ENCODE results near the gene TAF10. TPM values are rescaled to one million over a fixed set of nuclear protein-coding genes. Genes with fewer than 3 reads are reported as not detected.
A peak's percentile ranks its signal among the peaks of the same experiment; 100 is the strongest.

TAF10 gene
- total and polyA plus RNA-seq, 2 of the 13 experiments (the other 11 are each of a cell fraction or from before 2014, with no cell fraction given): 71.3 to 134 TPM

DNA sequence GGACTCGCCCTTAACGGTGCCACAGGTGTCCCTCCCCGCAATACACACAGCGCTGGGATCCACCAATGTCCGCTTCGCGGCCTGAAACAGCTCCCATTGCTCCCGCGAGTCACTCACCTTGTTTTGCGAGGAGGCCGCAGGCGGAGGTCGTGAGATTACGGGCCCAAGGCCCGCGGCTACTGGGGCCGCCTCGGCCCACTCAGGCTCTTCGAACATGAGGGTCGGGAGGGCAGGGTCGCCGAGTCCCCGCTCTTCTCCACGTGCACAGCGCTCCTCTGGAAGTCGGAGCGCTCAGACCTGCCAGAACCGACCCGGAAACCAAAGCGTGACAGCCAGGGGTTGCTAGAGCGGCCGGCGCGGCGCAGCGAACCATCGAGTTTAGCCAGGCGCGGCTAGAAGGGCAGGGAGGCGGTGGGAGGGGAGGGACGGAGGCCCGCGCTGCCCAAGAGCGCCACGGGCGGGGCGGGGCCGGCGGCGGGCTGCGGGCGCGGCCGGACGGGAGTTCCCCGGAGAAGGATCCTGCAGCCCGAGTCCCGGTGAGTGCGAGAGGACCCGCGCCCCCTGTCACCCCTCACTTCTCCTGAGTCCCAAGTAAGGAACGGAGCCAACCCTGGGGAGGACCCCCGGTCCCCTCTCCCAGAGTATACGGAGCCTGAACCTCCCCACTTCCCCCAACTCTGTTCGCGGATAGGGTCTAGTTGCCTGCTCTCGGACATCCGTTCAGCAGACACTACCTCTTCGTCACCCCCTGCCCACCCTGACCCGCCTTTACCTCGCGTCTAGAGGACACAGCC is 8.5 kb downstream of the TAF10 start, which contains the start of the genes ILK and RRP8 (continued):
- no peak for TF ChIP-seq ATM (IDR thresholded peaks at IDR 0.05; ENCODE audit: borderline replicate concordance)
- peak; percentile 77 for TF ChIP-seq ZNF274 (CRISPR knock-in tag; IDR thresholded peaks at IDR 0.05)
- peak; percentile 91 for TF ChIP-seq THAP11 (CRISPR knock-in tag; IDR thresholded peaks at IDR 0.05)
- TF ChIP-seq, protein P1, sequence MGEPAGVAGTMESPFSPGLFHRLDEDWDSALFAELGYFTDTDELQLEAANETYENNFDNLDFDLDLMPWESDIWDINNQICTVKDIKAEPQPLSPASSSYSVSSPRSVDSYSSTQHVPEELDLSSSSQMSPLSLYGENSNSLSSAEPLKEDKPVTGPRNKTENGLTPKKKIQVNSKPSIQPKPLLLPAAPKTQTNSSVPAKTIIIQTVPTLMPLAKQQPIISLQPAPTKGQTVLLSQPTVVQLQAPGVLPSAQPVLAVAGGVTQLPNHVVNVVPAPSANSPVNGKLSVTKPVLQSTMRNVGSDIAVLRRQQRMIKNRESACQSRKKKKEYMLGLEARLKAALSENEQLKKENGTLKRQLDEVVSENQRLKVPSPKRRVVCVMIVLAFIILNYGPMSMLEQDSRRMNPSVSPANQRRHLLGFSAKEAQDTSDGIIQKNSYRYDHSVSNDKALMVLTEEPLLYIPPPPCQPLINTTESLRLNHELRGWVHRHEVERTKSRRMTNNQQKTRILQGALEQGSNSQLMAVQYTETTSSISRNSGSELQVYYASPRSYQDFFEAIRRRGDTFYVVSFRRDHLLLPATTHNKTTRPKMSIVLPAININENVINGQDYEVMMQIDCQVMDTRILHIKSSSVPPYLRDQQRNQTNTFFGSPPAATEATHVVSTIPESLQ (CRISPR knock-in tag; conservative IDR thresholded peaks at IDR 0.05): 0 out of 2 replicates have a peak, but pooled peaks have one; percentile 60
- TF ChIP-seq NCOA5 (CRISPR knock-in tag; IDR thresholded peaks at IDR 0.05): no peak
- peak; percentile 85 for TF ChIP-seq POLR2G (IDR thresholded peaks at IDR 0.05; ENCODE audit: low read depth, low read length)
- TF ChIP-seq, protein P2, sequence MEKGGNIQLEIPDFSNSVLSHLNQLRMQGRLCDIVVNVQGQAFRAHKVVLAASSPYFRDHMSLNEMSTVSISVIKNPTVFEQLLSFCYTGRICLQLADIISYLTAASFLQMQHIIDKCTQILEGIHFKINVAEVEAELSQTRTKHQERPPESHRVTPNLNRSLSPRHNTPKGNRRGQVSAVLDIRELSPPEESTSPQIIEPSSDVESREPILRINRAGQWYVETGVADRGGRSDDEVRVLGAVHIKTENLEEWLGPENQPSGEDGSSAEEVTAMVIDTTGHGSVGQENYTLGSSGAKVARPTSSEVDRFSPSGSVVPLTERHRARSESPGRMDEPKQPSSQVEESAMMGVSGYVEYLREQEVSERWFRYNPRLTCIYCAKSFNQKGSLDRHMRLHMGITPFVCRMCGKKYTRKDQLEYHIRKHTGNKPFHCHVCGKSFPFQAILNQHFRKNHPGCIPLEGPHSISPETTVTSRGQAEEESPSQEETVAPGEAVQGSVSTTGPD (CRISPR knock-in tag; IDR thresholded peaks at IDR 0.05): no peak
- TF ChIP-seq, protein P3, sequence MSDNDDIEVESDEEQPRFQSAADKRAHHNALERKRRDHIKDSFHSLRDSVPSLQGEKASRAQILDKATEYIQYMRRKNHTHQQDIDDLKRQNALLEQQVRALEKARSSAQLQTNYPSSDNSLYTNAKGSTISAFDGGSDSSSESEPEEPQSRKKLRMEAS (IDR thresholded peaks at IDR 0.05): peak; percentile 95
- no peak for TF ChIP-seq ZNF235 (CRISPR knock-in tag; IDR thresholded peaks at IDR 0.05; ENCODE audit: borderline replicate concordance)
- no peak for TF ChIP-seq FOXP1 (IDR thresholded peaks at IDR 0.05)
- peak; percentile 35; the same call in 1 of the 2 replicates for TF ChIP-seq FOXP1 (CRISPR knock-in tag; IDR thresholded peaks at IDR 0.05)
- no peak for TF ChIP-seq ZNF619 (CRISPR knock-in tag; IDR thresholded peaks at IDR 0.05)
- peak; percentile 84 for TF ChIP-seq ZNF770 (CRISPR knock-in tag; IDR thresholded peaks at IDR 0.05)
- peak; percentile 79 for TF ChIP-seq ZNF317 (CRISPR knock-in tag; IDR thresholded peaks at IDR 0.05)
- peak; percentile 77; the same call in 1 of the 2 replicates for TF ChIP-seq HIVEP1 (CRISPR knock-in tag; IDR thresholded peaks at IDR 0.05)
- peak; percentile 95 for TF ChIP-seq ZFY (CRISPR knock-in tag; IDR thresholded peaks at IDR 0.05)
- TF ChIP-seq ZNF550 (CRISPR knock-in tag; IDR thresholded peaks at IDR 0.05; ENCODE audit: borderline replicate concordance): no peak
- no peak for TF ChIP-seq KLF9 (CRISPR knock-in tag; IDR thresholded peaks at IDR 0.05; ENCODE audit: low read depth)
- no peak for TF ChIP-seq E2F5 (CRISPR knock-in tag; conservative IDR thresholded peaks at IDR 0.05)
- no peak for TF ChIP-seq FOXM1 (CRISPR knock-in tag; IDR thresholded peaks at IDR 0.05)
- TF ChIP-seq TFAP4 (IDR thresholded peaks at IDR 0.05; ENCODE audit: borderline replicate concordance, low read depth): no peak
- TF ChIP-seq EZH2 (conservative IDR thresholded peaks at IDR 0.05; ENCODE audit: low read depth, low read length): no peak

Measured in HepG2 (cell line).